ENCODE measurements around the gene HEG1.
"Not testable (repeated sequence)": the region's sequence is repeated elsewhere in the genome, so short reads cannot be mapped to it uniquely, and the experiment has no call there.

Gene HEG1

GRCh38 chr3:124982855-124983254 is 72.9 kb downstream of the HEG1 start:
- no peak for DNase-seq

GRCh38 chr3:124981472-124981871 is 74.3 kb downstream of the HEG1 start:
- no peak for DNase-seq

- DNase-seq = no peak
Observed at GRCh38 chr3:124978627-124979026, 77.2 kb downstream of the HEG1 start.

GRCh38 chr3:124976383-124976782 is 79.4 kb downstream of the HEG1 start:
- no peak for DNase-seq

- no peak for DNase-seq
Observed at GRCh38 chr3:124974691-124975090, 81.1 kb downstream of the HEG1 start.

GRCh38 chr3:124973290-124973689 is 82.5 kb downstream of the HEG1 start:
- DNase-seq = no peak

GRCh38 chr3:124972457-124972856 is 83.3 kb downstream of the HEG1 start:
- DNase-seq = no peak

GRCh38 chr3:124969963-124970722 is 85.7 kb downstream of the HEG1 start:
- DNase-seq = no peak

GRCh38 chr3:124969190-124969589 is 86.6 kb downstream of the HEG1 start:
- DNase-seq = no peak

GRCh38 chr3:124967964-124968363 is 87.8 kb downstream of the HEG1 start:
- DNase-seq = no peak

- DNase-seq = no peak
Observed at GRCh38 chr3:124966521-124967445, 89.0 kb downstream of the HEG1 start.

- no peak for DNase-seq
Observed at GRCh38 chr3:124965413-124965812, 90.4 kb downstream of the HEG1 start.

GRCh38 chr3:124964387-124964786 is 91.4 kb downstream of the HEG1 start:
- DNase-seq = no peak

GRCh38 chr3:124963755-124964154 is 92.0 kb downstream of the HEG1 start:
- no peak for DNase-seq

- no peak for DNase-seq
Observed at GRCh38 chr3:124962403-124962940, 93.3 kb downstream of the HEG1 start.

- no peak for DNase-seq
Observed at GRCh38 chr3:124960698-124961097, 95.1 kb downstream of the HEG1 start.

GRCh38 chr3:124960105-124960504 is 95.7 kb downstream of the HEG1 start:
- no peak for DNase-seq

GRCh38 chr3:124957951-124958350 is 97.8 kb downstream of the HEG1 start:
- not testable (repeated sequence) for DNase-seq

- no peak for DNase-seq
Observed at GRCh38 chr3:124952282-124952855, 103.4 kb downstream of the HEG1 start.

- no peak for DNase-seq
Observed at GRCh38 chr3:124951511-124952281, 104.1 kb downstream of the HEG1 start.

- DNase-seq = no peak
Observed at GRCh38 chr3:124950026-124950425, 105.8 kb downstream of the HEG1 start.

- DNase-seq = no peak
Observed at GRCh38 chr3:124942613-124943012, 113.2 kb downstream of the HEG1 start.

- DNase-seq = no peak
Observed at GRCh38 chr3:124941771-124942170, 114.0 kb downstream of the HEG1 start.

Measured in DMS79 (cell line).